GM19043 (cell line): ENCODE measurements around the gene ADGRA1.

Source experiments
- ATAC-seq: cut with Tn5 transposase; IDR thresholded peaks from one replicate; pipeline ENCODE4 v1.9.1; 2021; ENCODE audit warnings: low read depth; ENCODE audit not compliant: unreplicated experiment

The ADGRA1 gene

DNA sequence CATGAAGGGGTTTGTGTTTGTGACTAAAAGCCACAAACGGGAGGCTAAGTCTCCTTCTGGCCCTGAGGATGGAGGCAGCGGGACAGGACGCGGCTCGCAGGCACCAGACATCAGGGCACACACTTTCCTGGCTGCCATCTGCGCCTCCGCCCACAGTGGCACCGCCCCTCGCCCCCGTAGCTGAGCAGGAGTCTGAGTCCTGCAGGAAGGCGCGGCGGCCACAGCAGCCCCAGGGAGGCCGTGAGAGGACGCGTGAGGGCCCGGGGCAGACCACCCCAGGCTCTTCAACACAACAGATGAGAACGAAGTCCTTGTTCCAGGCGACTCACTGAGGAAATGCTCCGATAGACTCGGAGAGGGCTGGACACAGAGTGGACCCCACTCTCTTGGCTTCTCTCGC, 6.6 kb downstream of the ADGRA1 start:
- ATAC-seq, result no peak

DNA sequence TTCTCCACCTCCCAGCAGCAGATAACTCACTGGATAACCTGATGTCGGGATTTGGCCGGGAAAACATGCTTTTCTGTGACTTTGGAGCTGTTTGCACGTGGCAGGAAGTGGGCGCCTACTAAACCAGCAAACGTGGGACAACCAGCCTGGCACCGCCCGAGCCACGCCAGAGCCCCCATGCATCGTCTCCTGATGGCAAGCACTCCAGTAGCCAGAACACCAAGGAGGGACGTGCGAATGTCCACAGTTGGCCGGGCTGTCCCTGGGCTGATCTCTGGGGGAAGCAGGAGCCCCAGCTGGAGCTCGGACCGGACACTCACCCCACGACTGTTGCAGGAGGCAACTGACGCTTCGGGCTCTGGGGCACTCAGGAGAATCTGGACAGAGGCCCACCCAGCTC, 7.1 kb downstream of the ADGRA1 start:
- ATAC-seq, result no peak

DNA sequence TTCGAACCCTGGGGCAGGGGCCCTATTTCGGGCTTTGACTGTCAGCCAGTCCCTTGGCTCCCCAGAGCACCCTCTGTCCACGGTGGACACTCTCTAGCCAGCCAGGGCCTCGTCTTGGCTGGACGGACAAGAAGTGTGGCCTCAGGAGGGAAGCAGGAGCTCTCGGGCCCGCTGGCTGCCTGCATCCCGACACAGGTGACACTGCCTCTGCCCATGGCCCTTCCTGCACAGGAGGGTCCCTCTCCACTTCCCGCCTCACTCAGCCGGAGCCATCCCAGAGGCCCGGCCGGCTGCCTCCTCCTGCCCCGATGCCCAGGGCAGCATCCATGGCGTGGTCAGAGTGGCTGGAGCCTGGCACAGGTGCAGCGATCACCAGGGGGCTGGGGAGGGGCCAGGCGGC, 7.9 kb downstream of the ADGRA1 start:
- ATAC-seq, result no peak

DNA sequence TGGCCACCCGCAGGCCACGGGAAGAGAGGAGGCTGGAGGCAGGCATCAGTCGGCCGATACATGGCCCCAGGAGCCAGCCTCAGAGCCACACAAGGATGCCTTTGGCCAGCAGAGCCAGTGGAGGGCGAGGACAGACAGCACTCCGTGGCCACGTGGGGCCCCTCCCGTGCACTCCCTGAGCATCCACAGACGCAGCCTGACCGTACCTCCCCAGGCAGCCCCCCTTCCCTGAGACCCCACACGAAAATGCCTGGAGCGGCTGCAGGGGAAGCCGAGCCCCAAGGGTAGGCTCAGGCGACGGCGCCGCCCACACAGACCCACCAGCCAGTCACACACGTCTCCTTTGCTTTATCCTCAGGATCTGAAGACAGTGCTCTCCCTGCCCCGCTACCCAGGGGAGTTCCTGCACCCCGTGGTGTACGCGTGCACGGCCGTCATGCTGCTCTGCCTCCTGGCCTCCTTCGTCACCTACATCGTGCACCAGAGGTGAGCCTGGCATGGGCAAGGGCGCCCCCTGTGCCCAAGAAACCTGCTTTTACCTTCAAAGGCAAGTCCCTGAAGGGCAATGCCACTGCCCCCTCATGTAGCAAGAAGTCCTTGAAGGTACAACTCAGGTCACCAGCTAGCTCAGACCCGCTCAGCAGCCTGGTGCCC, 9.0 kb downstream of the ADGRA1 start:
- ATAC-seq, result no peak

DNA sequence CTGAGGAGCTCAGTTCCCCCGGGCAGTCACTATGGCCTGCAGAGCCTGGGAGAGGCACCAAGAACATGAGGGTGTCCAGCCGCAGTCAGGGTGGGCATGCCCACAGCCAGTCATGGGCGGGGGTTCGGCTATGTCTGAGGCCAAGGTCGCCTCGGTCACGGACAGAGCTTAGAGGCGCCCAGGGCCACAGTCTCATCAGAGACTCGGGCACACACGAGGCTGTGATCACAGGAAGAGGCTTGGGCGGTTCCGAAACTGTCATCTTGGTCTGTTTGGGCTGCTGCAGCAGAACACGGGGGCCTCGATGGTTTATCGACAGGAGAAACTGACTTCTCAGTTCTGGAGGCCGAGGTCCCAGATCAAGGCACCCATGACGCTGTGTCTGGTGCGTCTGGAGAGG, 9.7 kb downstream of the ADGRA1 start:
- ATAC-seq, result no peak

DNA sequence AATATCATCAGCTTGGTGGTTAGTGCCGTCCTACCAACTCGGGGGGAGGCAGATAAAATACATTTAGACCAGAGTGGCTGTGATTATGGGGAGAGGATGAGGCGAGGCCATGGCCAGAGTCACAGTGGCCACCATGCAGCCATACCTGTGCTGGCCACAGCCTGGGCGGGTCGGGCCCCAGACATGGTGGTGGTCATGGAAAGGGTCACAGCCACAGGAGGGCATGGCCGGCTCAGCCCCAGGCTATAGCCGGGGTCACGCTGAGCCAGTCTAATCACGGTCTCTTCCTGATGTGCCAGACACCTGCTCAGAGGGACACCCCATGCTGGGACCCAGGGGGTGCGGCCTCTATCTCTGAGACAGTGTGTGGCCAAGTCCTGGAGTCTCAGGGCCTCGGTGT, 10.2 kb downstream of the ADGRA1 start:
- no peak for ATAC-seq

DNA sequence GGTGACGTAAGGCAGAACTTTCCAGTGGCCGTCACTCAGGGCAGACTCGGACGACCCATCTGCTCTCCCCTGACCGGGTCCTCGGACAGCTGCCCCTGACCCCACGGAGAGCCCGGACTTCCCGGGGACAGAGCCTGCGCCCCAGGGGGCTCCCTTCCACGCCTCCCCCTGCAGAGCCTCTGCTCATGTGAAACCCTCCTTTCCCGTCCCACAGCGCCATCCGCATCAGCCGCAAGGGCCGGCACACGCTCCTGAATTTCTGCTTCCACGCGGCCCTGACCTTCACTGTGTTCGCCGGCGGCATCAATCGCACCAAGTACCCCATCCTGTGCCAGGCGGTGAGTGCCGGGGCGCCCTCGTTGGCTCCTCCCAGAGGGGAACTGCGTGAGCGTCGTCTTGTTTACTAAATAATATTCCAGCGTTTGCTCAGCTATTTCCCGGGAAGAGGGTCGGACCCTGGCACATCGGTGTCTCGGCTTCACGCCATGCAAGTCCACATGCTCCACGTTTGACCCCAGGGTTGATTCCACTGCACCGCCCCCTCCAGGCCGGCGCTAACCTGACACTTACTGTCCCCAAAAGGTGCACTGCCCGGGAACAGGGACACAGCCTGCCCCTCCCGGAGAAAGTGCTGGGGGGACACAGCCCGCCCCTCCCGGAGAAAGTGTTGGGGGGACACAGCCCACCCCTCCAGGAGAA, 10.9 kb downstream of the ADGRA1 start:
- no peak for ATAC-seq

DNA sequence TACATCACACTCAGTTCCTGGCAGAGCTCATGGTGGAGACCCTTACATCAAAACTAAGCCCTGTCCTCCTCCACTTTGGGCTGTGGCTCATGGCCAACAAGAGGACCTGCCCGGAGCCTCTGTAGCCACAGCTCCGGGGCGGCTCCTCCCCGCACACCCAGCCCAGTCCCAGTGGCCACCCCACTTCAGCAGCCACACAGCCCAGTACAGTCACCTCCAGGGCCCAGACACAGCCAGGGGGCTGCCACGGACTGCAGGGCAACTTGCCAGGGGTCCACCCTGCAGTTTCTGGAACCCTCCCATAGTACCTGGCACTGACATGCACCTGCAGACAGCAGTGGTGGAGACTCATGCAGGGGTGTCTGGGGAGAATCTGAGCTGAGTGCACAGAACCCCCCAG, 11.8 kb downstream of the ADGRA1 start:
- no peak for ATAC-seq

DNA sequence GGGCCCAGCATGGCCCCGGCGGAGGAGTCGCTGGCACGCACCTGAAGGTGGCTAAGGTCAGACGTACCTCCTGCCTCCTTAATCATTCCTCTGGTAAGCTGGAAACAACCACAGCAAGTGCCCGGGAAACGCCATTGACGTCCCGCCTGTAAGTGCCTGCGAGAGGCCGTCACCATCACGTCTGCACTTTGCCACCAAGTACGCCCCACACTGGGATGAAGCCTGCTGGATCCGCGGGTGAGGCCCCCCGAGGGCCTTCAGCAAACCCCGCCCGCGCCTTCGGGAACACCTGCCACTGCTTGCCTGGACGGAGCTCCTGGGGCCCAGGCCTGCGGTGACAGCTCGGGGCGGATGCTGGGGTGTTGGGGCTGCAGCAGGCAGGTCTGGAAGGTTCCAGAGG, 12.5 kb downstream of the ADGRA1 start:
- no peak for ATAC-seq

DNA sequence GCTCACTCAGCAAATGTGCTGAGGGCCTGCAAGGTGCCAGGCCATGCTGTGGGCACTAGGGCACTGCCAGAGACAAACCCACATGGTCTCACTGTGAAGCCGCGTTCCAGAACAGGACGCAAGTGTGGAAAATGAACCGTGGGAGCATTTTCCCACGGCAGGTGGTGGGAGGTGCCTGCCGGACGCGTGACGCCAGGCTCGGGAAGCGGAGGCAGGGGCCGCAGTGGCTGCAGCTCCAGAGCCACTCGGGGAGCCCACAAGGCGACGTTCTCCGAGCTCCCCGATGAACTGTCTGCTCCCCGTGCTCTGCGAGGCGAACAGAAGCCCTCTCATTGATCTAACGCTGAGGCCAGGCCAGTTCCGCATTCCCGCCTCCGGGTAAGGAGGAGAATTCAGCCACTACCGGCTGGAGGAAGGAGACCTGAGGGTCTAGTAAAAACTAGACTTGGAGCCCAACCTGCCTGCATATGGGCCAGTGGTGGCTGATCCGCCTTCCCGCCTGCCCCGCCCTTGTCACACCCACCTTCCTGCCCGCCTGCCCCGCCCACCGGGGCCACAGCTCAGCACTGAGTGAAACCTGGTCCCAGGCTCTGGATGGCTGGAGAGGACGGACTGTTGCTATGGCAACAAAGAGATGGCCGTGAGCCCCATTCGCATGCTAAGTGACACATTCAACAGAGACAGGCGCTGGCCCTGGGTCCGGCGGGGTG, 13.1 kb downstream of the ADGRA1 start:
- ATAC-seq, result no peak

DNA sequence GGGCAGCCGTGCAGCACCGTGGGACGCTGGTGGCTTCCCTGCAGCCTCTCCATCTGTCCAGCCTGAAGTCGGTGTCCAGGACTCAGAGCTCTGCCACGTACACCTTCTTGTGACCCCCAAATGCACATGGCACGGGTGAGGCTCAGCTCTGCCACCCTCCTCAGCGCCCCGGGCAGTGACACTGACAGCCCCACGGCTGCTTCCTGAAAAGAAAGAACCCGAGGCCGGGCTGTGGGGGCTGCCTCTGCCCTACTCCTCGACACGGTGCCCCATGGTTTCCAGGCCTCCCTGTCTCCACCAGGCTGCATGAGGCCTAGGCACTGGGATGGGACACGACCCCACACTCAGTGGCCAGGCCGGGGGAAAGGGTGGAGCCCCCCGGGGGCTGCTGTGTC, 13.7 kb downstream of the ADGRA1 start:
- no peak for ATAC-seq

DNA sequence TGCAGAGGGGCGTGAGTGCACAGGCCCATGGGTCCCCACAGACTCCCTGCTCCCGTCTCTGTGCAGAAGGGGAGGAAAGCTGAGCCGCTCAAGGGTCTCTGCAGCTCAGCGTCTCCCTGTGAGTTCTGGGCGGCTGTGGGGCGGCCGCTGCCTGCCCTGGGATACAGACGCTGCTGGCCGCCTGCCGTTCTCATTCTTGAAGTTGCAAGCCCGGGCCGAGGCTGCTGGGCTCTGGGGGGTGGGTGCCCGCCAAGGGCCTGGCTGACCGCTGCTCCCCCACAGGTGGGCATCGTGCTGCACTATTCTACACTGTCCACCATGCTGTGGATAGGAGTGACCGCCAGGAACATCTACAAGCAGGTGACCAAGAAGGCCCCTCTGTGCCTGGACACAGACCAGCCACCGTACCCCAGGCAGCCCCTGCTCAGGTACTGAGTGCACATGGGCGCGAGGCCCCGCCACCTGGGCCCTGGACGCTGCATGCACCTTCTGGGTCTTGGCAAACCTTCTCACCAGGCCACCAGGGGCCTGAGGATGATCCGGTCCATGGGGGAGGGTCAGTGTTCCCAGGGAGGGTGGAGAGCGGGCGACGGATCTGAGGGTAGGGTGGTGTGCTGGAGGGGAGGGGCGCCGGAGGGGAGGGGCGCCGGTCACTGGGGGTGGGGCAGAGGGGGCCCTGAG, 14.8 kb downstream of the ADGRA1 start:
- ATAC-seq, result no peak

DNA sequence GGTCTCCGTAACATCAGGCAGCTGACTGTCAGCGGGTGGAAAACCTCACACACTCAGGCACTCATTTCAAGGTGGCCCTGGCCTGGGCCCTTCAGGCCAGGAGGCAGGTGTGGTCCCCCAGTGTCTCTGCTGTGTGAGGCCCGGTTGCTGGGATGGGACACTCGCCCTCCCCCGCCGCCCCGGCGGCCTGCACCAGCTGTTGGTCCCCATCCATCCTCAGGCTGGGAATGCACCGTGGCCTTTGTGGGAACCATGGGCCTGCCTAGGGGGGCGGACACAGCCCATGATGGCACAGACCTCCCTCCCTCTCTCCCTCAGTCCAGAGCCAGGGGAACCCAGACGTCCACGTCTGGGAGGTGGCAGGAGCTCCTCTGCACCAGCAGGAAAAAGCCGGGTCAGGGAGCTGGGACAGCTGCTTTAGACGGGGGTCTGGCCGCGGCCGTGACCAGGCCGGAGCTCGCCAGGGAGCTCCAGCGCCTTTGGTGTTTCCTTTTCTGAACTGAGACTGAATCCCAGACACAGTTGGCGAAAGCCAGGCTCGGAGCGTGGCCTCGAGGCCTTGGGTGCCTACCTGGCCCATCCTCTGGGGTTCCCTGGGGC, 15.7 kb downstream of the ADGRA1 start:
- no peak for ATAC-seq

DNA sequence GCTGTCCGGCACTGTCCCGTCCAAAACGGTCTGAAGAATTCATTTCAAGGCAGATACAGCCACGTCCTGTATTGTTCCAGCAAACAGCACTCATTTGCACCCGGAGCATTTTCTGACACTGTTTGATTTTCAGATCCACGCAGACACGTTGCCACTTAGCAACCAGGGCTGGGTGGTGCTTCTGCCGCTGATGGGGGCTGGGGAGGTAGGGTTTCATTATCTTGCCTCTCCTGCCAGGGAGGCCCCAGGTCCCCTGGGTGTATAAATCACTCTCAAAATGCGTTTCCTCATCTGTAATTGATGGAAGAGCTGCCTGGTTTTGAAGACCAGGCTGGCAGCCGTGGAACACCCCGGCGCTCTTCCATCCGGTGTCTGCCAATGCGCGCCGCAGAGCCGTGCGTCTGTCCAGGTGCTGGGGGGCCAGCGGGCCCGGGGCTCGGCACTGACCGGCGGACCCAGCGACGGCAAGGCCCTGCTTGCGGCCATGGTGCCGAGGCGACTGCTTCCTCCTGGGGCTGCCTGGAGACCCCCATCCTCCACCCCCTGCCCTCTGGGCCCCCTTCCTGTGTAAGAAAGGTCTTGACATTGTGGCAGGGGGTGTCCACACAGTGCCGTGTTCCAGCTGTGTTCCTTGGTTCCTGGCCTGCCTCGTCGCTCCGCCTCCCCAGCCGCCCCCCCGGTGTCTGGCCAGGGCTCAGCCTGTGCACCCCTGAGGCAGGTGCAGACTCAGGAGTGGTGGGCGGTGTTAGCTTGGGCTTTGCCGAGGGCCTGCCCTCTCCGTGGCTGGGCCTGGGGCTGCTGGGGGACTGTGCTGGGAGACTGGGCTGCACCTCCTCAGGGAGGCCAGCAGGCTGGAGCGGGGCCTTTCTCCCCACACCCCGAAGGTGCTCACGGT, 16.6 kb downstream of the ADGRA1 start:
- no peak for ATAC-seq

DNA sequence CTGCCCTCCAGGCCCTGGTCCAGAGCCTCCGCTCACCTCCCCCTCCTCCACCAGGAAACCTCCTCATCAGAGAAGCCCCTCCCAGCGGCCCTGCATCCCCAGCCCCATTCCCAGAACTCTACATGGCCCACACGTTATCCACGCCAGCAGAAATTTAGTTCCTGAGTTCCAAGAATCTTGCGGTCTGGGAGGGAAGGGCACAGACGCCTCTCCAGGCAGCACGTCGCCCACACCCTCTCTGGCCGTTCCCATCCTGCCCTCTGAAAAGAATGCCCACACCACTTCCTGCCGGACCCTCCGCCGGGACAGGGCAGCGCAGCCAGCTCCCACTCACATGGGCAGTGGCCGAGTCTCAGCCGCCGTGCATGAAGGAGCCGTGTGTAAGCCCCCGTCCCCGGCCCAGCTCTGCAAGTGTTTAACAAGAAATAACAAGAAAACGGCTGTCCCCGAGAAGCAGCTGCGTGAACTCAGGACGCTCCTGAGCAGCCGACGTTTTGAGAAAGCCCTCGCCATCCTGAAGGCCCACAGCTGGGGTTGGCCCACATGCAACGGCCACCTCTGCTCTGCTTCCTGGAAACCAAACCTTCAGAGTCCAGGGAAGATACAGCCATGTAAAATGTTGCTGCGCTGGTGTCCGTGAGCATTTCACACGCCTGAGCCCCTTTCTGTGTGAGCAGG, 17.4 kb downstream of the ADGRA1 start:
- ATAC-seq, result no peak

DNA sequence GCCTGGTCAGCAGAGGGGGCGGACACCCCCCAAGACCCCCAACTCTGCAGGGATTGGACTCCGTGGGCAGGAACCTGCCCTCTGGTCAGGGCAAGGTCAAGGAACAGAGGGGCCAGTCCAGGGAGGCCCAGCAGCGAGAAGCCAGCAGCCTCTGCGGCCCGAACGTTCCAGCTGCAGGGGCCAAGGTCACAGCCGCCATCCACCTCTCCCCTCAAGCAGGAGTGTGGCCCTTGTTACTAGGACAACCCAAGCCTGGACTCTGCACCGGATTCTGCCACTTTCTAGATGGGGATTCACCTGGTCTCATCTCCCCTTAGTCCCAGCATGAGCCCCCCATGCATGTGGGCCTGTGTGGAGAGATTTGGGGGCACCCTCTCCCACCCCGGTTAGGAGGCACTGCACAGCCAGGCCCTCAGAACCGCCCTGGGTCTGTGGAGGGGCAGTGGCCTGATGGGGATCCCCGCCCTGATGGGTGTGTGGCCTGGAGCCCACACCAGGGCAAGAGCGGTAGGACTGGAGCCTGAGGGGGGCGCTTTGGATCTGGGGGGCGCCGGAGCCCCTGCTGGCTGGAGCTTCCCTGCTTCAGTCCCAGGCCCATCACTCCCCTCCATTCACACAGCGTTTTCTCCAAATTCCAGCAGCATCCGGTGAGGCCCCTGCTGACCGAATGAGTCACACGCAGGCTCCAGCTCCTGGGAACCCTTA, 18.1 kb downstream of the ADGRA1 start:
- ATAC-seq, result no peak

DNA sequence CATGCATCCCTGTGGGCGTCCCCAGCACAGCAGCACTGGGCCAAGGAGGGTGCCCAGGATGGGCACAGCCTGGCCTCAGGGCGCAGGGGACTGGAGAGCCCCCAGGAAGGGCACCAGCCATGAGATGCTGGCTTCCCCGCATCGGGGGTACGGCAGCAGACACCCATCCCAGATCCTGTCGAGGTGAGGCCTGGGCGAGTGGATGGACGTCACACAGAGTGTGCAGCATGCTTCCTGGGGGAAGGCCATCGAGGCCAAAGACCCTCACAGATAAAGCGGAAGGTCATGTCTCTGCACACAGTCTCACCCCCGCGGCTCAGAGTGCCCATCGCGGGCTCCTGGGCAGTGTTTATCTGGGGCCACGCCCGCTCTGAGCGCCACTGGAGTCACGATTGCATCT, 18.8 kb downstream of the ADGRA1 start:
- ATAC-seq, result no peak

DNA sequence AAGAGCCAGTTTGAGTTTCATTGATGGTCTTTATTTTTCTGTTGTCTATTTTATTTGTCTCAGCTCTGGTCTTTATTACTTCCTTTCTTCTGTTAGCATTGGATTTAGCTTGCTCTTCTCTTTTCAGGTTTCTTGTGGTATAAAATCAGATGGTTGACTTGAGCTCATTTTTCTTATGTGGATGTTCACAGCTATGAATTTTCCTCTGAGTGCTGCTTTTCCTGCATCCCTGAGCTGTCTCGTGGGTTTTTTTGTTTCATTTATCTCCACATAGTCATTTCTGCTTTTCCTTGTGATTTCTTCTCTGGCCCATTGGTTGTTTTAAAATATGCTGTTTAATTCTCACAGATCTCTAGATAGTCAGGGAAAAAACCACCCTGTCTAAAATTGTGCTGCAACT, 19.7 kb downstream of the ADGRA1 start:
- no peak for ATAC-seq

DNA sequence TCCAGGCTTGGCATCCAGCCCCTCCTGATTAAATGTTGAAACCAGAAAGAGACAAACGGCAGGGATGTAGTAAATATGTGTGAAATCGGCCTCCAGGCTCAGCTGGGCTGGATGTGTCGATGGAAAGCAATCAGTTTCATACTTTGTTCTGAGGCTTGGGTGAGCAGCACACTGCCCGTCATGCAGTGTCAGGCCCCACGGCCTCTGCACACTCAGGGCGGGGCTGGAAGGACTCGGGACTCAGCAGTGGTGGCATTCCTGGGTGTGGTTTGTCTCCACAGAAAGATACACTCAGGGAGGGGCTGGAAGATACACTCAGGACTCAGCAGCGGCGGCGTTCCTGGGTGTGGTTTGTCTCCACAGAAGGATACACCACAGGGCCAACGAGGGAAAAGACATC, 22.0 kb downstream of the ADGRA1 start:
- no peak for ATAC-seq
